Measurements from ENCODE around the gene CDKAL1. TPM values are rescaled to one million over a fixed set of nuclear protein-coding genes. Genes with fewer than 3 reads are reported as not detected.

Gene CDKAL1
- polyA plus RNA-seq, 2 of the 4 experiments (the other 2 are of a cell fraction): 4.7 to 8.3 TPM

GRCh38 chr6:21099338-21100314 lies 565.4 kb downstream of the CDKAL1 start:
- POLR2A ChIA-PET: no interaction called here
- TF ChIP-seq RARB (CRISPR knock-in tag; IDR thresholded peaks at IDR 0.05) (no peak), POLR2AphosphoS2 (conservative IDR thresholded peaks at IDR 0.05; ENCODE audit: low read length) (no peak), HMGXB4 (CRISPR knock-in tag; IDR thresholded peaks at IDR 0.05; ENCODE audit: borderline replicate concordance) (no peak), USF2 (IDR thresholded peaks at IDR 0.05) (no peak), FOXS1 (CRISPR knock-in tag; IDR thresholded peaks at IDR 0.05) (no peak), RCOR1 (IDR thresholded peaks at IDR 0.05; ENCODE audit: low read depth, low read length) (no peak), RAD21 (conservative IDR thresholded peaks at IDR 0.05 in 1 of 2, IDR thresholded peaks at IDR 0.05 in 1 of 2) (no peak), TFCP2L1 (CRISPR knock-in tag; IDR thresholded peaks at IDR 0.05) (no peak), JUNB (IDR thresholded peaks at IDR 0.05) (no peak), REST (IDR thresholded peaks at IDR 0.05) (no peak), ZSCAN20 (CRISPR knock-in tag; IDR thresholded peaks at IDR 0.05) (no peak), CHD4 (IDR thresholded peaks at IDR 0.05; ENCODE audit: borderline replicate concordance) (no peak), FOSL2 (IDR thresholded peaks at IDR 0.05) (no peak), FOSL2 (CRISPR knock-in tag; IDR thresholded peaks at IDR 0.05) (no peak), SMC3 (IDR thresholded peaks at IDR 0.05) (no peak), EP300 (IDR thresholded peaks at IDR 0.05) (no peak), BHLHE40 (IDR thresholded peaks at IDR 0.05; ENCODE audit: low read depth, low read length) (no peak)
- TF ChIP-seq, protein P1, sequence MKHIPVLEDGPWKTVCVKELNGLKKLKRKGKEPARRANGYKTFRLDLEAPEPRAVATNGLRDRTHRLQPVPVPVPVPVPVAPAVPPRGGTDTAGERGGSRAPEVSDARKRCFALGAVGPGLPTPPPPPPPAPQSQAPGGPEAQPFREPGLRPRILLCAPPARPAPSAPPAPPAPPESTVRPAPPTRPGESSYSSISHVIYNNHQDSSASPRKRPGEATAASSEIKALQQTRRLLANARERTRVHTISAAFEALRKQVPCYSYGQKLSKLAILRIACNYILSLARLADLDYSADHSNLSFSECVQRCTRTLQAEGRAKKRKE (CRISPR knock-in tag; IDR thresholded peaks at IDR 0.05; ENCODE audit: low read depth): no peak
- TF ChIP-seq, protein P2, sequence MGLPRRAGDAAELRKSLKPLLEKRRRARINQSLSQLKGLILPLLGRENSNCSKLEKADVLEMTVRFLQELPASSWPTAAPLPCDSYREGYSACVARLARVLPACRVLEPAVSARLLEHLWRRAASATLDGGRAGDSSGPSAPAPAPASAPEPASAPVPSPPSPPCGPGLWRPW (IDR thresholded peaks at IDR 0.05): no peak
- TF ChIP-seq, protein P3, sequence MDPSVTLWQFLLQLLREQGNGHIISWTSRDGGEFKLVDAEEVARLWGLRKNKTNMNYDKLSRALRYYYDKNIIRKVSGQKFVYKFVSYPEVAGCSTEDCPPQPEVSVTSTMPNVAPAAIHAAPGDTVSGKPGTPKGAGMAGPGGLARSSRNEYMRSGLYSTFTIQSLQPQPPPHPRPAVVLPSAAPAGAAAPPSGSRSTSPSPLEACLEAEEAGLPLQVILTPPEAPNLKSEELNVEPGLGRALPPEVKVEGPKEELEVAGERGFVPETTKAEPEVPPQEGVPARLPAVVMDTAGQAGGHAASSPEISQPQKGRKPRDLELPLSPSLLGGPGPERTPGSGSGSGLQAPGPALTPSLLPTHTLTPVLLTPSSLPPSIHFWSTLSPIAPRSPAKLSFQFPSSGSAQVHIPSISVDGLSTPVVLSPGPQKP (IDR thresholded peaks at IDR 0.05; ENCODE audit: low read depth, low read length): no peak
- TF ChIP-seq, protein P4, sequence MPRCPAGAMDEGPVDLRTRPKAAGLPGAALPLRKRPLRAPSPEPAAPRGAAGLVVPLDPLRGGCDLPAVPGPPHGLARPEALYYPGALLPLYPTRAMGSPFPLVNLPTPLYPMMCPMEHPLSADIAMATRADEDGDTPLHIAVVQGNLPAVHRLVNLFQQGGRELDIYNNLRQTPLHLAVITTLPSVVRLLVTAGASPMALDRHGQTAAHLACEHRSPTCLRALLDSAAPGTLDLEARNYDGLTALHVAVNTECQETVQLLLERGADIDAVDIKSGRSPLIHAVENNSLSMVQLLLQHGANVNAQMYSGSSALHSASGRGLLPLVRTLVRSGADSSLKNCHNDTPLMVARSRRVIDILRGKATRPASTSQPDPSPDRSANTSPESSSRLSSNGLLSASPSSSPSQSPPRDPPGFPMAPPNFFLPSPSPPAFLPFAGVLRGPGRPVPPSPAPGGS (IDR thresholded peaks at IDR 0.05): no peak
- FAIRE-seq (no peak), ATAC-seq (no peak), DNase-seq (ENCODE audit: low read depth in 1 of 2, low spot score in 1 of 2) (no peak)
- CTCF ChIA-PET: no interaction called here
- no peak overlapping the region for H3K4me3 ChIP-seq
- 0 out of 3 replicates have a peak, but pooled peaks cover 6% of the 10 kb centered on the region for H3K4me1 ChIP-seq
- H3K27ac ChIP-seq: no peak overlapping the region
- no peak overlapping the region for H3K4me2 ChIP-seq
- no peaks in the 10 kb centered on the region for H3K9me3 ChIP-seq
- WGBS (ENCODE audit: missing lambda C conversion rate): 92% methylated on average over 7 of the region's 7 CpGs
